ENCODE results near the gene GCN1.

- TF ChIP-seq CTCF (IDR thresholded peaks at IDR 0.05; ENCODE audit: poor library complexity) (no peak), EZH2 (IDR thresholded peaks at IDR 0.05; ENCODE audit: borderline replicate concordance) (no peak)
These were observed 104.7 kb downstream of the GCN1 start for GRCh38 chr12:120089796-120090195.
